Transverse colon (tissue), 4 donors: Measurements from ENCODE around the gene SORCS3.

Experiments used
- EP300 ChIP-seq: sonication (generic); formaldehyde crosslinking; IDR thresholded peaks from one replicate; pipeline ENCODE4 v1.6.1; 2017; ENCODE audit warnings: antibody characterized with exemption, low read depth
- POLR2A ChIP-seq: fragments of 450-650 bp; IDR thresholded peaks from one replicate; pipeline ENCODE4 v1.6.1; 2016; ENCODE audit warnings: antibody characterized with exemption, mild to moderate bottlenecking, moderate library complexity
- POLR2AphosphoS5 ChIP-seq, 3 donors: sonication (generic); formaldehyde crosslinking; IDR thresholded peaks; one replicate each; pipeline ENCODE4 v1.6.1; 2016; ENCODE audit warnings: antibody characterized with exemption in 3 of 3
- TF ChIP-seq, protein P1 (sequence below), 5 experiments: fragments of 200-600 bp in 3 of 5; fragments of 450-650 bp in 2 of 5; sonication (generic) in 3 of 5; IDR thresholded peaks; 1 replicate in 2 of 5; 2 replicates in 3 of 5; pipeline ENCODE4 v1.5.1; 2016 to 2017; ENCODE audit warnings: antibody characterized with exemption in 5 of 5, inconsistent platforms in 3 of 5, mild to moderate bottlenecking in 2 of 5, moderate library complexity in 1 of 5

DNA sequence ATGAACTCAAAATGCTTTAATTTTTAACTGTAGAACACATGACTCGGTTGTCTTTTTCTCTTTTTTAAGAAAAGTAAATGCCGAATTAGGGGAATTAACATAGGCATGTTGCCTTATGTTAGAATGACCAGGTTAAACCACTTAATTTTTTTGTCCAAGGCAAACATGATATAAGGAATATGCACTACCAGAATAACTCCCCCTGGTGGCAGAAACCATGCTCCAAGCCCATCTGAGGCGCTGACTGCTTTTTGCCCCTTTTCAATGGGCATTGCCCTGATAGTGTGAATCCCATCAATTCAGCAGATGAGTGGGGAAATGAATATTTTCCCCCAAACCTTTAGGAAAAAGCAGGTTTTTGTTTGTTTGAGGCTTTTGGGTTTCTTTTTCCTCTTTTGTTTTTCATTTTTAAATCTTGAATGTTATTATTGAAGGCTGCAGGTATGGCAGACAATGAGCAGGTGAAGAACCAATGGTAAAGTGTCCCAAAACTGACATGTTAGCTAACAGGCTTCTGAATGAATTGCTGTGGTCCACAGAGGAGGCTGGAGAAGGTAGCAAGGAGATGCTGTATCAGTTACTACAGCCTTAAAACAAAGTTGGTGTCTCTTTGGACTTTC is 284.3 kb downstream of the SORCS3 start:
- TF ChIP-seq POLR2AphosphoS5 (IDR thresholded peaks at IDR 0.05), result no peak
- TF ChIP-seq, protein P1, sequence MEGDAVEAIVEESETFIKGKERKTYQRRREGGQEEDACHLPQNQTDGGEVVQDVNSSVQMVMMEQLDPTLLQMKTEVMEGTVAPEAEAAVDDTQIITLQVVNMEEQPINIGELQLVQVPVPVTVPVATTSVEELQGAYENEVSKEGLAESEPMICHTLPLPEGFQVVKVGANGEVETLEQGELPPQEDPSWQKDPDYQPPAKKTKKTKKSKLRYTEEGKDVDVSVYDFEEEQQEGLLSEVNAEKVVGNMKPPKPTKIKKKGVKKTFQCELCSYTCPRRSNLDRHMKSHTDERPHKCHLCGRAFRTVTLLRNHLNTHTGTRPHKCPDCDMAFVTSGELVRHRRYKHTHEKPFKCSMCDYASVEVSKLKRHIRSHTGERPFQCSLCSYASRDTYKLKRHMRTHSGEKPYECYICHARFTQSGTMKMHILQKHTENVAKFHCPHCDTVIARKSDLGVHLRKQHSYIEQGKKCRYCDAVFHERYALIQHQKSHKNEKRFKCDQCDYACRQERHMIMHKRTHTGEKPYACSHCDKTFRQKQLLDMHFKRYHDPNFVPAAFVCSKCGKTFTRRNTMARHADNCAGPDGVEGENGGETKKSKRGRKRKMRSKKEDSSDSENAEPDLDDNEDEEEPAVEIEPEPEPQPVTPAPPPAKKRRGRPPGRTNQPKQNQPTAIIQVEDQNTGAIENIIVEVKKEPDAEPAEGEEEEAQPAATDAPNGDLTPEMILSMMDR (IDR thresholded peaks at IDR 0.05), result peak; percentile 21 to 60 (median 50)
- TF ChIP-seq POLR2A, result no peak
- no peak for TF ChIP-seq EP300
